Measurements from ENCODE around the gene CAND1. TPM values are rescaled to one million over a fixed set of nuclear protein-coding genes. Genes with fewer than 3 reads are reported as not detected.

Gene CAND1
- total and polyA plus RNA-seq, 2 of the 8 experiments (the other 6 are each of a cell fraction or from before 2014, with no cell fraction given): 39.4 to 271 TPM

DNA sequence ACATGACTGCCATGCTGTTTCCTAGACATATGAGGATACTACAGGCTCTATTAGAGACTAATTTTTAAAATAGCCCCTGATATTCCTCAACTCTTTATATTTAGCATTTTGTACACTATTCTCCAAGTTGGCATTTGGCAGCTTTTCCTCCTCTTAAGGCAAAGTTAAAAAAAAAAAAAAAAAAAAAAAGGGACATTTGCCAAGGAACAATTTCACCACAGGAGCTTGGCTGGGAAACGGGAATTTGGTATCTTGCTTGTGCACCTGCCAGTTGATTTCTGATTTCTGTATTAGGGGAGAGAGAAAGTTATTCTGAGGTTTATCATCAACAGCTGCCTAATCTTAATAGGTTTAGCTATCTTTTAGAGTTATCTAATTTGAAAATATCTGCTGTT lies 87.2 kb downstream of the CAND1 start (continued):
- no peak for TF ChIP-seq FOSL1 (IDR thresholded peaks at IDR 0.05; ENCODE audit: insufficient read depth, low read depth, low read length)
- TF ChIP-seq CBX8 (IDR thresholded peaks at IDR 0.05; ENCODE audit: borderline replicate concordance, low read depth, low read length): no peak
- no peak for TF ChIP-seq ASH2L (IDR thresholded peaks at IDR 0.05; ENCODE audit: low read length)
- TF ChIP-seq EP300 (IDR thresholded peaks at IDR 0.05; ENCODE audit: borderline replicate concordance in 1 of 2, low read depth in 2 of 2, low read length in 2 of 2): no peak
- no peak for TF ChIP-seq CHD1 (IDR thresholded peaks at IDR 0.05; ENCODE audit: low read depth, low read length)
